GM18526 (cell line): ENCODE results near the gene FRA10AC1.

ENCODE experiments used
- POLR2A ChIP-seq: IDR thresholded peaks from 3 replicates; pipeline ENCODE4 v1.6.1; 2011; ENCODE audit not compliant: insufficient read length; ENCODE audit errors: extremely low read depth

The FRA10AC1 gene

DNA sequence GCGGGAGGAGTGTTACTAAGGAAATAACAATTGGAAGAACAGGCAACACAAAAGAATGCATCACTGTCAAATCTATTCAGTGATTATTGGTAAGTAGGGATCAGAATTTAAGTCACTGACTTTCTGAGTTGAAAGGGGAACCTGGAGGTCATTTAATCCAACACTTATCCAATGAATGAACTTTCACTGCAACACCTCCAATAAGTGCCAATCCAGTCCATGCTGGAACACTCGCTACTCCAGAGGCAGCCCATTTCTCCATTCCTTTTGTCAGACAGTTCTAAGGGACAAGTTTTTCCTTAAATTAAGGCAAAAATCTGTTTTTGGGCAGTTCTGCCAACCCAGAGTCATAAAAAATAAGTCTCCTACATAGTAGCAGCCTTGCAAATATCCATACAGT, 29.5 kb downstream of the FRA10AC1 start:
- TF ChIP-seq POLR2A: no peak

DNA sequence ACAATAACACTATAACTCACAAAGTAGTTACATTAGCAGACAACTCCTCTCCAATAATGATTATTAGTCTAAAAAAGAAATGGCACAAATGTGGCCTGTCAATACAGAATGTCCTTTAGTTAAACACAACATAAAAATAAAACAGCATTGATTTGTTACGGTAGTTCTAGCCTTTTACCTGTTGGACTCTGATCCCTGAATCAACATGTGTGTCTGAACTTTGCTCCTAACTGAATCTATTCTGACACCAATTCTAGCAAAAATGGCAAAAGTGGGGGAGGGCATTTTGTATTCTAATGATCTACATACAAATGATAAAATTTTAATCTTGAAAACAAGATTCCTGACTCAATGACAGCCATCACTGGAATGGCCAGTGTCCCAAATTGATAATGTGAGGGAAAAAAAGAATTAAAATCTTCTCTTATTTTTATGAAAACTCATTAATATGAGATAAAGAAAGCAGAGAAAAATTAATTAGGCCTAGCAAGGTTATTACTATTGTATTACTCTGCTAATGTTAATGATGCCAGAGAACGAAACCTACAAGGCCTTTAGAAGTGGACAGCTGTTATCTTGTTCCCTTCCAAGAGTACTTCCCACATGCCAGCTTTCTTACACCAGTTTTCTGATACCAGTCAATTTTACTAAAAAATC, 30.2 kb downstream of the FRA10AC1 start:
- TF ChIP-seq POLR2A: no peak

DNA sequence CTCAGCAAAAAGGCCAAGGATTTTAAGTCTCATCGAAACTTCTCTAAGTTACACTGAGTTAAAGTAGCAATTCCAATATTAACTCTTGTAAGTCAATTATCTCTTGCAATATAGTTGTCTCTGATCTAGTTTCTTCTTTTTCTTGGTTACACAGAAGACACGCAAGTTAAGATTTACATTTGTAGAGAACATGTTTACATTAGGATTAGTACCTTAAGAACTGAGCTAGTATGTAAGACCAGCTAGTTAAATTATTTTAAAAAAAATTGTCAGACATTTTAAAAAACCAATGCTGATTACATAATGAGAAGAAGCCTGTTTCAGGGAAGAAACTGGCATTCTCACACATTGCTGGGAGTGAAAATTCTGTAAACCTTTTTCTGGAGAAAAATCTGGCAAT, 31.4 kb downstream of the FRA10AC1 start:
- no peak for TF ChIP-seq POLR2A

DNA sequence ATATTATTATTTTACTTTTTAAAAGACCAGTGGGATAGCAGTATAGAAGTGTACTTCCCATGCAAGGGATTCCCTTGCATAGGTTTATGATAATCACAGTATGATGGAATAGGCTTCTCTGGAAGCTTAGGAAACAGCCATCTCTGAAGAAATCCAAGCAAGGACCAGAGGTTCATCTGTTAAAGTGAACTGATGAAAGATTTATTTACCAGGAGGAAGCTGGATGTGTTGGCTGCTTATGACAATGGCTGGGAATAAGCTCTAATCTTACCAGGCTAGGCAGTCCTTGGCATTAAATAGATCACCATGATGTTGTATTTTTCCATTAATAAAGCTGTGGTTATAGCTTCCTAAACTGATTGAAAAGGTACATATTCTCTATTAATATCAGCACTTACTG, 32.0 kb downstream of the FRA10AC1 start:
- no peak for TF ChIP-seq POLR2A

DNA sequence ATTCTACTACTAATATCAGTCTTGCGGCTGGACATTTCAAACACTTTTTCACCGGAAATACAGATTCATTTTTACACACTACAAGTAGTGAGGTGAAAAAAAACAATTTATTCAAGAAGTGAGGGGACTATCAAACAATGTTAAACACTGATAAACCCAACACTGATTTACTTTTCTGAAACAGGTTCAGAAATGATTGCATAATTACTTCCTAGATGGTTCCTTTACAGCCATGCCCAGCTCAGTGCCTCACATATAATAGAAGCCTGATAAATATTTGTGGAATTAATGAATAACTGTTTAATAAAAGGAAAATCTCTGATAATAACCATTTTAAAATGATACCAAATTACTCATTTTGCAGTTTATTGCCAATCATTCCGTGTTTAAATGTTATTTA, 34.6 kb downstream of the FRA10AC1 start:
- no peak for TF ChIP-seq POLR2A

DNA sequence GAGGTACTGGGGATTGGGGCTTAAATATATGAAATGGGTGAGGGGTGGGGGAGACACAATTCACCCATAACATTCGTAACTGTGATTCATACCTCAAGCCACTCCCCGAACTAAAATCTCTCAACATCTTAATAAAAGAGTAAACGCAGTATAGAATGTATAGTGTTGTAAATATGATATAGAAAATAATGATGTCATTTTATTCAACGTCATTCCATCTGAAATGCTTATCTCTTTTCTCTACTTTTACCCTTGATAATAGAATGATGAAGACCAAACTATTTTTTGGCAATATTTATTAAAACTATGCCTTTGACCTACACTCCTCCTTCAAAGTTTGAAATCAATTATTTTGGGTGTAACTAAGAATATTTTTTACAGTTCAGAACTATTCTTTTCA, 36.4 kb downstream of the FRA10AC1 start:
- no peak for TF ChIP-seq POLR2A

DNA sequence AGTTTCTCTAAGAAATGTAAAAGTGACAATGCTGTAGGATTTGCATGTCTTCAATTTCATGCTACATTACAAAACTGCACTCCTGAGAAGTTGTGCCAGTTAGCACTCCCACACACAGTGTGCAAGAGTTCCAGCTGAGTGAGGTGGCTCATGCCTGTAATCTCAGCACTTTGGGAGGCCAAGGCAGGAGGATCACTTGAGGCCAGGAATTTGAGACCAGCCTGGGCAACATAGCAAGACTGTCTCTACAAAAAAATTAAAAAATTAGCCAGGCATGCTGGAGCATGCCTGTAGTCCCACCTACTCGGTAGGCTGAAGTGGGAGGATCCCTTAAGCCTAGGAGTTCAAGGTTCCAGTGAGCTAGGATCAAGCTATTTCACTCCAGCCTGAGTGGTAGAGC, 44.6 kb downstream of the FRA10AC1 start:
- no peak for TF ChIP-seq POLR2A

DNA sequence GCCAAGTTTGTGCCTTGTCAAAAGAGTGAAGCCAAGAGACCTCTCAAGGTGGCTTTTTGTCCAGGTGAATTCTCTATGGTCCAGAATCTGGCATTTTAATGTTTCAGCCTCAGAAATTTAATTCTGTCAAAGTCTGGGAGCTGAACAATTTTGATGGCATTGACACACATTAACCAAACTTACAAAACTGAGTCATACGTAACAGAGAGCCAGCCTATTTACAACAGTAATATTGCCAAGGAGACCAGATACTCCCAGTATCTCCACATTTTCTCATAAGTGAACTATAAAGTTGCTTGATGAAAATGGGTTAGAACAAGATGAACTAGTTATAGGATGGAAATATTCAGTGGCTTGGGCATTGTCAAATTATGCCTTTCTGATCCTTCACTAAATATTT, 46.2 kb downstream of the FRA10AC1 start:
- no peak for TF ChIP-seq POLR2A

DNA sequence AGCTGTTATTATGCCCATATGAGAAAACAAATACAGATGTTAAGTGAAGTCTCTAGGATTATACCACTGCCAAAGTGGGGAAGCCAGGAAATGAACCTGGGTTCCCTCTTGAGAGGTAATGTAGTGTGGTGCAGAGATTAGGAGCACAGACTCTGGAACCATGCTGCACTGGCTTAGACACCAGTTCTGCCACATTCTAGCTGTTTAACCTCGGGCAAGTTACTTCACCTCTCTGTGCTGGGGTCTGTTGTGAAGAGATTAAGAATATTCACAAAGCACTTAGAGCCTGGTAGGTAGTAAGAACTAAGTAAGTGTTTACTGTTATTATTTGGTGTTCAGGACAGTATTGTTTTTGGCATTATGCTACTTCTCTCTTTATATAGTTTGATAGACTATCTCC, 48.2 kb downstream of the FRA10AC1 start:
- no peak for TF ChIP-seq POLR2A

DNA sequence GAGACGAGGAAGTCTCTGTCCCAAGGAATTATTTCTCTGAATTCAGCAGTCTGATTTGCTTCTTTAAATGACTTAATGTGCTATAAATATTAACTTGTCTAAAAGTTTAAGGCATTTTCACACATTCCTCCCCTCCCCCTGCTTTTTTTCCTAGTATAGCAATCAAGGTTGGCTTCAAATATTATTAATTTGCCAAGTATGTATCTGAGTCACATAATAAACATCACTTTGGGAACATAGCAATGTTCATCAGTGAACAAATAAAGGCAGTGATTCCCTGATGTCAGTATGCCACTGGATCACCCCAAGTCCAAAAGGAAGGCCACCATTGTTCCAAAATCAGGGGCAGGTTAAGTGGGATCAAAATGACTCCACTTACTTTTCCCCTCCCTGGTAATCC, 49.5 kb downstream of the FRA10AC1 start:
- TF ChIP-seq POLR2A: no peak

DNA sequence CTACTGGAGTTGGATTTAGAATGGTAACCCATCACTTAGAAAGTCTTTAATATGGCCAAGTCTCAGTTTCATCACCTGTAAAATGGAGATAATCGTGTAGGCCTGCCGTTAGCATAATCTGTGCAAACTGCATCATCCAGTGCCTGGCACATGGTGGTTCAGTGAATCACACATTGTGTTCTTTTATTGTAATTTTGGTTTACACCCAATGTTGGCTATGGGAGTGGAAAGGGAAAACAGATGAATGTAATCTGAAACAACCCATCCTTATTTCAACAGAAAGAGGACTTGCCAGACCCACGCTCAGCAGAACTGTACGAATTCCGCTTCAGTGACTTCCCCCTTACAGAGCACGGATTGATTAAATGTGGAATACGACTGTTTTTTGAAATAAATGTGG, 62.6 kb downstream of the FRA10AC1 start:
- no peak for TF ChIP-seq POLR2A

DNA sequence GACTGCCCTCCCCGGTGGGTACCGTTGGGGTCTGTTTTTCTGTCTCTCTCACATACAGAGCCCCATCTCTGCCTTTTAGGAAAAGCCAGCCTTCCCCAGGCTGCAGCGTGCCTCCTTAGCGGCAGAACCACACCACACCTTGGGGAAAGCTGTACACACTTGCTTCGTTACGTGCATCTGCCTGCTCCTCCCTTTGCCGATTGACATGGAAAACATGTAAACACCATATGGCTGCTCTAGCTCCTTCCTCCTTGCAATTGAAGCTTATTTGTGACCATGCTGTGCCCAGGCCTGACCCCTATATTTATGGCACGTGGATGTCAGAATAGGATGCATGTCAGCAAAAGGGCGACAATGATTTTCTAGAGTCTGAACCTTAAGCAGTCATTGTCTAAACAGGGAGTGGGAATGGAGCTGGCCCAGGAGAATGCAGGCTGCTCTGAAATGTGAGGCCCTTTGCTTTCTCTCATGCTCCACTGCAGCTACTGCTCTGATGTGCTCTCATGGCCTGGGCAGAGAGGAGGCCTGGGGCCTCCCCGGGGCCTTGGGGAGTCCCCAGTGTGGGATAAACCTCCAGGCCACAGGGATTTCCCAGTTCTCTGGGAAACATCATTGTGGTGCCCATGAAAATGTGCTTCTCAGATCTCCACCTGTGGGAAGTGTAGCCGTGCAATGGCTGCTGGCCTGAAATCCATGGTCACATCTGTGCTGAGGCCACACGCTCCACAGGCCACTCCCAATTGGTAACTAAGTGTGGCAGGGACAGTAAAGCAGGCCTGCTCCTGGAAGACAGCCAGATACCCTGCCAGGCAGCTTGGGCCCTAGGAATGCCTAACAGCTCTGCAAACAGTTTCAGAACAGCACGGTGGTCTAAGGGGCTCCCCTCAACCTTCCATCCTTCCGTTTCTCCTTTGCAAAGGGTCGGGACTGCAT, 71.5 kb downstream of the FRA10AC1 start:
- no peak for TF ChIP-seq POLR2A

DNA sequence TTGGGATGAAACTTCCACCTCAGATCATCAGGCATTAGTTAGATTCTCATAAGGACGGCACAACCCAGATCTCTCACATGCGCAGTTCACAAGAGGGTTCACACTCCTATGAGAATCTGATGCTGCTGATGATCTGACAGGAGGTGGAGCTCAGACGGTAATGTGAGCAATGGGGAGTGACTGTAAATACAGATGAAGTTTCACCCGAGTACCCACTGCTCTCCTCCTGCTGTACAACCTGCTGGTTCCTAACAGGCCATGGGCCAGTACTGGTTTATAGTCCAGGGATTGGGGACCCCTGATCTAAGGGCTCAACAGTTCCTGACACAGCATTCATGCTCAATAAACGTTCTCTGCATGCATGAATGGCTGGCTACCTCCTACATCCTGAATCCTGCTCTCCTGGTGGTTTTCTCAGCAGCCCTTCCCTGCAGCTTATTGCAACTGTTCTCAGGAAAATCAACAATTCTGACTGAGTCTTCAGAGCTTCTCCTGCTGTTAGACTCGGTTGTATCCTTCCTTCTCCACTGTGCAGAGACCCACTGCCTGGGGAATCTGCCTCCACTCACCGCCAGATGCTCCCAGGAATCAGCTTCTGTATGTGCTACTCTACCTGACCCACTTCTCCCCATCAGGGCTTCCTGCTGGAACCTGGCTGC, 72.6 kb downstream of the FRA10AC1 start:
- TF ChIP-seq POLR2A: no peak

DNA sequence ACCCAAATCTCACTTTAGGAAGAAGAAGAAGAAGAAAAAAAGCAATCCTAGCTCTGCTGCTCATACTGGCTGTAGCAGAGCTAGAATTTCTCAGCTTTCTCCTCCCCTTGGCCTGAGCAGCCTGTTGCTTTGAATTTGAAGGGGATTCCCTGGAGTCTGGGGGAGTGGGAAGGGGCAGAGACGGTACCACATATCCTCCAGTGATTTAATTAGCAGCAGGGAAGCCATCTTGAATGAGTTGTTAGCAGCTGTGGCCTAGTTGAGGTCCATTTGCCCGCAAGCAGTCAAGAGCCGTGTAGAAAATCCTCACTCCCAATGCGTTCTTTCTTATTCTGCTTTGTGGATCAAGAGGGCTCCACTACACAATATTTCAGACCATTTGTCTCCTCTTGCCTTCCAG, 73.5 kb downstream of the FRA10AC1 start:
- no peak for TF ChIP-seq POLR2A

DNA sequence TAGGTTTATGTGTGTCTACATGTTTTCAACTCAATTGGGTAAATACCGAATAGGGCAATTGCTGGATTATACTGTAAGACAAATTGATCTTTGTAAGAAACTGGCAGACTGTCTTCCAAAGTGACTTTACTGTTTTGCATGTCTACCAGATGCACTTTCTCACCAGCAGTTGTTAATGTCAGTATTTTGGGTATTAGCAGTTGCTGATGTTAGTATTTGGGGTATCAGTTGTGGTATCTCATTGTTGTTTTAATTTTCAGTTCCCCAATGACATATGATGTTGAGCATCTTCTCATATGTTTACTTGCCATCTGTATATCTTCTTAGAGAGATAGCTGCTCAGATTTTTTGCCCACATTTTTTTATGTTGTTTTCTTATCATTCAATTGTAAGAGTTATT, 79.5 kb downstream of the FRA10AC1 start:
- no peak for TF ChIP-seq POLR2A

DNA sequence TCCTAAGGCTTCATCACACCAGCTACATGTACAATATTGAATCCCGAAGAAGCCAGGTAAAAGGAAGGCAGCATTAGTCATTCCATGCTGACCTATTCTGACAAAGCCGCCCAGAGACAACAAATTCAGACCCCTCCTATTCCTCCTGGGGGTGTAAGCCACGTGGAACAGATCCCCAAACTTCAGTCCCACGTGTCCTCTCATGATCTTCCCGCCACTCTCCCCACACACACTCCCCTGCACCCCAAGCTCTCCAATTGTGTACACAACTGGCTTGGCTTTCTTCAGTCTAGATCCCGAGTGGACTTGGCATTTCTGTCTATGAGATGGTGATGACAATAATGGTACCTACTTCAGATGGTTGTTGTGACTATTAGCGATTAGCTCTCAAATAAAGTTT, 81.5 kb downstream of the FRA10AC1 start:
- TF ChIP-seq POLR2A: no peak
